EH (cell line): ENCODE data around the gene PPP1R13B.
A peak's percentile ranks its signal among the peaks of the same experiment; 100 is the strongest.
"Not testable (repeated sequence)": the region's sequence is repeated elsewhere in the genome, so short reads cannot be mapped to it uniquely, and the experiment has no call there.

Source experiments
- DNase-seq: peaks from one replicate; pipeline ENCODE4 v3.0.0-alpha.2; 2015; ENCODE audit warnings: low read depth

PPP1R13B gene

DNA sequence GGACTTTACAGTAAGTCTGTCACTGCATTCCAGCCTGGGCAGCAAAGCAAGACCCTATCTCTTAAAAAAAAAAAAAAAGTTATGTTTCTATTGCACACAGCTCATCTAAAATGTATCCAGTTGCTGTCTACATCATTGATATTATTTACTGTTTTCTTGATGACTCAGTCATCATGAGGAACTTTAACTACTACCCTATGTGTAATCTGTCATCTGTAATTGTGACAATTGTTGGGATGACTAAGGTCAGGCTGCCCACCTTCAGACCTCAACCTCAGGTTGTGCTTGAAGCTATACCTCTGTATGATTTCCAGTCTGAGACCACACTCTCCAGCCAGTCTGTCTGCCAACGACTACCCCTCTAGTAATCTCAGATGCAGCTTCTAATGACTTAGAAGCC lies 15.3 kb downstream of the PPP1R13B start:
- DNase-seq, result no peak

DNA sequence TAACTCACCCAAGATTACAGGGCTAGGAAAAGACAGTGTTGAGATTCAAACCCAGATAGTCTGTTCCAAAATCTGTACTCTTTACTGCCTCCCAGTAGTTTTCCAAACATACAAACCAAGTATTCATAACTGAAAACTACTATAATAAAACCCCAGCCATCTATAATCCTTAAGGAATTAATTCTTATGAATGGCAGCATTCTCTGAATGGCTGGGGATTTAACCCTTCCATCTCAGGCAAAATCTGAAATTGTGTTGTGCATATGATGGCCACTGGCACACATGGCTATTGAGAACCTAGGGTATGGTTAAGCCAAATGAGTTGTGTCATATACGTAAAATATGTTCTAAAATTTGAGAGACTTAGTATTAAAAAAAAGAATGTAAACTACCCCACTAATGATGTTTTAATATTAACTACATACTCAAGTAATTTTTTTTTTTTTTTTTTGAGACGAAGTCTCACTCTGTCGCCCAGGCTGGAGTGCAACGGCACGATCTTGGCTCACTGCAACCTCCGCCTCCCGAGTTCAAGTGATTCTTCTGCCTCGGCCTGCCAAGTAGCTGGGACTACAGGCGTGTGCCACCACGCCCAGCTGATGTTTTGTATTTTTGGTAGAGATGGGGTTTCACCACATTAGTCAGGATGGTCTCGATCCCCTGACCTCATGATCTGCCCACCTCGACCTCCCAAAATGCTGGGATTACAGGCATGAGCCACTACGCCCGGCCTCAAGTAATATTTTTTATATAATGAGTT lies 16.7 kb downstream of the PPP1R13B start:
- no peak for DNase-seq

DNA sequence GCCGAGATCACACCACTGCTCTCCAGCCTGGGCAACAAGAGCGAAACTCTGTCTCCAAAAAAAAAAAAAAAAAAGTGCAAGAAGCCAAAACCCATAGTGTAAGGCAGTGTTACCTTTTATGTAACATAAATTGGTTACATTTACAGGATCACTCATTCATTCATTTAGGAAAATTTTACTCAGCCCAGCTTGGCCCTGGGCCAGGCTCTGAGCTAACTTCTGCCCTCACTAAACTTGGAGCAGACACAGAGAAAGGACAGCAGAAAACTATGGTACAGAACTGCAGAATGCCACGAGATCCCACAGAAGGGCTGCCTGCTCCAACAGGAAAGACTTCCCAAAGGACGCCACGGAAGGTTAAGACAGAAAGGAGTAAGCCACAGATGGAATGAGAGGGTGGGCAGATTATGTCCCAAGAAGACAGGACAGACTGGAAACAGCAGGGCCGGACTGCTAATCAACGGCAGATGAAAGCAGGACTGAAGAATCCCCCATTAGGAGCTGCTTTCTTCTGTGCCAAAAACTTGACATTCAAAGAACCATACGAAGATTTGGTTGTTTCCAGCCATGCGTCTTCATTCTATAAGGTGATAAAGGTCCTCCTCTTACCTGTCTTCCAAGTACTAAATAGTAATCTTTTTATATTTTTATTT lies 18.9 kb downstream of the PPP1R13B start:
- DNase-seq, result peak; percentile 48

DNA sequence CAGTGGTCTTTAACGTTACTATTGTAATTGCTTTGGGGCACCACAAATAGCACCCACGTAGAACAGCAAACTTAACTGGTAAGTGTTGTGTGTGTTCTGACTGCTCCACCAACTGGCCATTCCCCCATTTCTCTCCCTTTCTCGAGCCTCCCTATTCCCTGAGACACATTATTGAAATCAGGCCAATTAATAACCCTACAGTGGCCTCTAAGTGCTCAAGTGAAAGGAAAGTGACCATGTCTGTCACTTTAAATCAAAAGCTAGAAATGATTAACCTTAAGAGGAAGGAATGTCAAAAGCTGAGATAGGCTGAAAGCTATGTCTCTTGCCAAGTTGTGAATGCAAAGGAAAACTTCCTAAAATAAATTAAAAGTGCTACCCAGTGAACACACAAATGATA lies 22.3 kb downstream of the PPP1R13B start:
- no peak for DNase-seq

DNA sequence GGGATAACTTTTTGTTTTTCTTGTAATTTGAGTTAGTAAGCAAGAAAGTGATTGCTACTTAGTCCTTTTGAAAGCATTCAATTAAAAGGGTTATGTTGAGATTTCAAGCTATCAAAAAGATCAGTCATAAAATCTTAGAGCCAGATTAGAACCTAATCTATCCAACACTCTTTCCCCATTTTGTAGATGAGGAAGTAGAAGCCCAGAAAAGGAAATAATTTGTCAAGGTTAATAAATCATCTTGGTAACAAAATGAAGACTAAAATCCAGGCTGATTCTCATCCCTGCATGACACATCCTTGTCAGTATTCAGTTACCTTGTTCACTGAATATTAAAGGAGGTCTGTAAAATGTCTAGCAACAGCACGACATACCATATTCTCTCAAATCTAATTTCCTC lies 26.5 kb downstream of the PPP1R13B start:
- DNase-seq, result no peak

DNA sequence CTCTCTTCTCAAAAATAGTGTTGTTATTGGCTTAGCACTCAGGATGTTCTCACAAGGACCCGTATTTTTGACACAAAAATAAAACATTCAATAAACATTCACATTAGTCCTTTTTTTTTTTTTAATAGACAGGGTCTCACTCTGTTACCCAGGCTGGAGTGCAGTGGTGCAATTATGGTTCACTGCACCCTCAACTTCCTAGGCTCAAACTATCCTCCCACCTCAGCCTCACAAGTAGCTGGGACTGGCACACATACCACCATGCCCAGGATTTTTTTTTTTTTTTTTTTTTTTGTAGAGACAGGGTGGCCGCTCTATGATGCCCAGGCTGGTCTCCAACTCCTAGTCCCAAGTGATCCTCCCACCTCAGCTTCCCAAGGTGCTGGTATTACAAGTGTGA lies 27.0 kb downstream of the PPP1R13B start:
- DNase-seq, result no peak

DNA sequence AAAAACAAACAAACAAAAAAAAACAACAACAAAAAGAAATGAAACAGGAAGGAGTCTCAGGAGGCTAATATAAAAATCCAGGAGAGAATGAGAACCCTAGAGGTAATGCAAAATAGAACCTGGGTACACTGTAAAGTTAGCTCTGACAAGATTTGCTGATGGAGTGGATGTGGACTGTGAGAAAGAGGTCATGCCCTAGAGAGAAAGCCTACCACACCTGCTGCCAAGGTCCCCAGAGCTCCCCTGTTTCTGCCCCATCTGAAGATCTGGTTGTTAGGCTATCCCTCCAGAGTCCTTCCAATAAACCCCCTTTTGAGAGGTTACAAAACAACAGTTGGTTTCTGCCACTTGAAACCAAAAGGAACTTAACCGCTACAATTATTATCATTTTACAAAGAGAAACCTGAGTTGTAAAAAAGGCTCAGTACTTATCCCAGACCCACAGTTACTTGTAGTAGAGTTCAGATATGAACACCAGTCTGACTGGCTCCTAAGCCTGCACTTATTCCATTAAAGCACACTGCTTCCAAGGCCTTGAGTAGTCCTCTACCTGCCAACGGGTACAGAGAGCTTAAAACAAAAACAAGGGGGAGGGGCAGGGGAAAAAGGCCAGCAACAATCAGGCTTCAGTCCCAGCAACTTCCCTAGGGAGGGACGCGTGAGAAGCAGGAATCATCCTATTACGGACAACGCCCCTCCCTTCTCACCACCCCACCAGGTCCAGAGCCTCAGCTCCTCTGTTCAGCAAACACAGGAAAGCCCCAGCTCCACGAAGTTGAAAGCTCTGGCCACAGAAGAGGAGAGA lies 27.7 kb downstream of the PPP1R13B start:
- DNase-seq, result peak; percentile 17

DNA sequence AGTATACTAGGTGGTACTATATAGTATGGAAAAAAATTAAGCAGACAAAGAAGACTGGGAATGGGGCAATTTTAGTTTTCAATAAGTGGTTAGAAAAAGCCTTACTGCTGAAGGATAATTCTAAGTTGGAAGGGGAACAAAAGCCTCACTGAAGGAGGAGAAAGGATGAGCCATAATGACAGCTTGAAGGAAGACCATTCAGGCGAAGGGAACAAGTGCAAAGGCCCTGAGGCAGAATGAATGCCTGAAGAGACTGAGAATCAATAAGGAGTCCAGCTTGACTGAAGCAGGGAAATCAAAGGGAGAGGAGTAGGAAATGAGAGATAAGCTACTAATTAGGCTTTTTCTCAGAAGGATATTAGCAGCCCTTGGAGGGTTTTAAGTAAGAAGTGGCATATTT lies 28.5 kb downstream of the PPP1R13B start:
- no peak for DNase-seq

DNA sequence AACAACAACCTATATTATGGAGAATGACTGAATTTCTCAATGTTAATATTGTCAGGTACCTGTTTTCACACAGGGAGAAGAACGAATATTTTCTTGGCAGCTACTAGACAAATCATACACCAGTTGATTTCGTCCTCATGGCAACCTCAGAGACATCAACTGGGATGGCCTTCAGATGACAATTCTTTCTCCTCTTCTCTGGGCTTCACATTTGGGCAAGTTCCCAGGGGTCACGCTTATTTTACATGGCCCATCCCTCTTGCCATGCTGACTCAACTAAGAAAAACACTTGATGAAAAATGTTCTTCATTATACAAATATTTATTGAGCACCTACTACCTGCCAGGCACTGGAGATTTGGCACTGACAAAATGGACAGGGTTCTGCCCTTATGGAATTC lies 29.0 kb downstream of the PPP1R13B start:
- DNase-seq, result no peak

DNA sequence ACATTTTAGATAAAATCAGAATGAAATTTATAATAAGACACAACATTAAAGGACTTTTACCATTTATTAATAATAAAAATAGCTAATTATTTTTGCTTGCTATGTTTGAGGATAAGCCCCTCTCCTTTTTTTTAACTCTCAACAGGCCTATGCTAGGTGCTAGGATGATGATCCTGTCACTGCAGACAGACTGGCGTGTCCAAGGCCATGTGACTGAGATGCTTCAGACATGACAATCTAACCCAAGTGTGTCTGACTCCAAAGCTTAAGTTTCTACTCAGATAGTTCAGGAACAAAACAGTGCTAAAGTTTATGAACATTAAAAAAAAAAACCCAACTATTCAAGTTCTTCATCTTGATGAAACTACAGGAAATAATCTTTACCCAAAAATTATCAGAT lies 29.8 kb downstream of the PPP1R13B start:
- no peak for DNase-seq

DNA sequence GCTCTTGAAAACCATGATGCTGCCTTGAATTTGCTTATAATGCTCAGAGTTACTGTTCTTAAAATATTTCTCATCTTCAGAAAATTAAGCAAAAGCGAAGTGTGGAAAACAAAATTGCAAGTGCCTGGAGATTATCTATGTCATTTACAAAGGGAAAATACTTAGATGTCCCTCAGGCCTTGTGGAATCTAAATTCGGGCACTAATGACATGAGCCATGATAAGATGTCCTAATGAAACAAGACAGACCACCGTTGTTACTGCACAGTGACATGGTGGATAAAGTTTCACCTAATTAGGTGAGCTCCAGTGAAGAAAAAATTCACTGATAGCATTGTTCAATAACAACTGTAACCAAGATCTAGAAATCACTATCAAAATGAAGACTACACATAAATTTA lies 30.4 kb downstream of the PPP1R13B start:
- DNase-seq, result no peak

DNA sequence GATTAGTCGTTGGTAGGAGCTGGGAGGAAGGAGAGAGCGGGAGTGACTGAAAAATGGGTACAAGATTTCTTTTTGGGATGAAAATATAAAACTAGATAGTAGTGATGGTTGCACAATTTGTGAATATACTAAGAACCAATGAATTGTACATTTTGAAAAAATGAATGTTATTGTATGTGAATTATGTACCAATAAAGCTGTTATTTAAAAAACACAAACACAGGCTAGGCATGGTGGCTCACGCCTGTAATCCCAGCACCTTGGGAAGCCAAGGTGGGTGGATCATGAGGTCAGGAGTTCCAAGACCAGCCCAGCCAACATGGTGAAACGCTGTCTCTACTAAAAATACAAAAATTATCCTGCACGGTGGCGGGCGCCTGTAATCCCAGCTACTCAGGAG lies 32.1 kb downstream of the PPP1R13B start:
- DNase-seq, result no peak

DNA sequence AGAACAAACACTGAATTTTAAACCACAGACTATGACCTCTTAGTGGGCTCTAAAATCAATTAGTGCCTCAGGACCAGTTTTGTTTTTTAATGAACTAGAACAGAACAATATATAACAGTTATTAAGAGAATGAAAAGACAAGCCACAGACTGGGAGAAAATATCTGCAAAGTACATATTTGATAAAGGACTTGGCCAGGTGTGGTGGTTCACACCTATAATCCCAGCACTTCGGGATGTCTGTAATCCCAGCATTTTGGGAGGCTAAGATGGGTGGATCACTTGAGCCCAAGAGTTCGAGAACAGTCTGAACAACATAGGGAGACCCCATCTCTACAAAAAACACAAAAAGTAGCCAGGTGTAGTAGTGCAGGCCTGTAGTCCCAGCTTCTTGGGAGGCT lies 36.2 kb downstream of the PPP1R13B start:
- no peak for DNase-seq

DNA sequence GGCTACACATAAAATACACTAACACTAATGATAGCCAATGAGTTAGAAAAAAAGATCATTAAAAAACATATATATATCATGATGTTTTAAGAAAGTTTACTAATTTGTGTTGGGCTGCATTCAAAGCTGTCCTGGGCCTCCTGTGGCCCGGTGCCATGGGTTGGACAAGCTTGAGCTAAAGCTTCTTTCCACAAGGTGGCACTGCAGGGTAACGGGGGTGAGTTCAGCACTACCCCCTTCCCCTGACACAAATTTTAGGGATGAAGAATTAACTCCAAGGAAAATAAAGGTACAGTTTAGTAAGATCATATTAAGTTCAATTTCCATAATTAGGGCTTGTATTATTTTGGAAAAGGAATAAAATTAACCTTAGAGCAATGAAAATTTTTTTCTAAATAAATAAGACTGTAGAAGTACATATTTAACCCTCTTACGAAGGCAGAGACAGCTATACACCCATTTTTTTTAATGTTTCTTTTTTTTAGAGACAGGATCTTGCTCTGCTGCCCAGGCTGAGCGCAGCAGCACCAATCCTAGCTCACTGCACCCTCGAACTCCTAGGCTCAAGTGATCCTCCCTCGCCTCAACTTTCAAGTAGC lies 38.9 kb downstream of the PPP1R13B start:
- peak; percentile 78 for DNase-seq

DNA sequence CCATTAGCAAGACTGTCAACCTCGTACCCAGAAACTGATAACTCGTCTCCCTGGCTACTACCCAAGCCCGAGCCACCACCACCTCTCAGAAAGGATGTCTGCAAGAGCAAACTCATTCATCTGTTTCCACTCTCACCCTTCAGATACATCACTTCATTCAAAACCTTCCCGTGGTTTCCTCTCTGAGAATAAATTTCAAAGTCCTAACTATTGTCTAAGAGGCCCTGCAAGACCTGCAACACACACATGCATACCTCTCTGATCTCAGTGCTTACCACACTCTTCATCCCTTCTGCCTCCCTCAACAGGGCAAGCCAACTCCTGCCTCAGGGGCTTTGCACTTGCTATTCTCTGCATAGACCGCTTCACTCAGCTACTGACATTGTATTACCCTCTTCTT lies 40.6 kb downstream of the PPP1R13B start:
- DNase-seq, result no peak

DNA sequence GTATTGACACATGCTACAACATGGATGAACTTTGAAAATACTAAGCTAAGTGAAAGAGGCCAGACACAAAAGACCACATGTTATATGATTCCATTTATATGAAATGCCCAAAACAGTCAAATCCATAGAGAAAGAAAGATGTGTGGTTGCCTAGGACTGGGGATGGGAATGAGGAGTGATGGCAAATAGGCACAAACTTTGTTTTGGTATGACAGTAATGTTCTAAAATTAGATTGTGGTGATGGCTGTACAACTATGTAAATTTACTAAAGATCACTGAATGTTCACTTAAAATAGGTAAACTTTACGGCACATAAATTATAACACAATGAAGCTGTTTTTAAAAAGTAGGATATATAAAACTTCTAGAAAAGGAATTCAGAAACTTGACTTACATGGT lies 41.7 kb downstream of the PPP1R13B start:
- DNase-seq, result peak; percentile 66

DNA sequence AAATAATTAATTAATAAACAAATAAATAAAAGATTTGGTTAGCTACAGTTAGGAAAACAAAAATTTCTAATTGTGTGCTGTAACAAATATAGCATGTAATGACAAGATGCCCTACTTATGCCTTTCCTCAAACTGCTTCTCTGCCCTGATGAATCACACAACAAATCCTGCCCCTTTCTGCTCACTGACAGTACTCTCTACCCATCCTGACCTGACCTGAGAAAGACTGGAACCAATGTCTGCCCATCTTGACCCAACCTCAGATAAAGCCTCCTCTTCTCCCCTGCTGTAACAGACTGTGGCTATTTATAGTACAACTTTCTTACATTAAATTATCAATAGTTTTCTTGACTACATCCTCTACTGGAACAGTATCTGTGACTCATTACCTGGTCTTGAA lies 43.7 kb downstream of the PPP1R13B start:
- DNase-seq, result peak; percentile 71

DNA sequence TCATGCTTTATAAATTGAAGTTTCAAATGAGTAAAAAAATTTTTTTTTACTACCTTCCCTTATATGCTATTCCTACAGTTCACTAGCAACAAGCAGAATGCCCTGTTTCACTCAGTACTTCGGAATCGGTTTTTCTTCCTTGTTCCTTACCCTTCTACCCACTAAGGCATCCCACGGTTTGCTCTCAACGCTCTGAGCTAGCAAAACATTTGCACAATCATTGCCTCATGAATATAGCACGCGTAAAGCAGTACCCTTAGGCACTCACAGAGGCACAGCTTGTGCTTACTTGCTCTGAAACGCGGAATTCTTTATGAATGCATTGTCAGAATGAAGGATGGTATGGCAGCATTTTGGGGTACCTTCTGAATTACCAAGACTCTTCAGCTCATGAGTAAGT lies 45.0 kb downstream of the PPP1R13B start:
- DNase-seq, result no peak

DNA sequence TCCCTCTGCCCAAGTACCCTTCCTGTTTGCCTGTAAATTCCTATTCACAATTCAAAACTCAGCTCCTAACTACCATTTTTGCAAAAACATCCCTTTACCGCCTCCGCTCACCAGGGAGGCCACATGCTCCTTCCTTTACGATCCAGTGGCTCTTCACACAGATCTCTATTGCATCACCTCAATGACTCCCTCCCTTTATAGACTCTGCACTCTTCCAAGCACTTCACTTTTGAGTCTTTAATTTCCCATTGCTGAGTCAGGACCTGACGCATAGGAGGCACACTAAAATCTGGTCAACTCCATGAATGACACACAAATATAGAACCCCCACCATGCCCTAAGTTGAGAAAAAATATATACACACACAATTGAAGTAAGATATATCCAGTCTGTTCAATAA lies 45.9 kb downstream of the PPP1R13B start:
- peak; percentile 87 for DNase-seq

DNA sequence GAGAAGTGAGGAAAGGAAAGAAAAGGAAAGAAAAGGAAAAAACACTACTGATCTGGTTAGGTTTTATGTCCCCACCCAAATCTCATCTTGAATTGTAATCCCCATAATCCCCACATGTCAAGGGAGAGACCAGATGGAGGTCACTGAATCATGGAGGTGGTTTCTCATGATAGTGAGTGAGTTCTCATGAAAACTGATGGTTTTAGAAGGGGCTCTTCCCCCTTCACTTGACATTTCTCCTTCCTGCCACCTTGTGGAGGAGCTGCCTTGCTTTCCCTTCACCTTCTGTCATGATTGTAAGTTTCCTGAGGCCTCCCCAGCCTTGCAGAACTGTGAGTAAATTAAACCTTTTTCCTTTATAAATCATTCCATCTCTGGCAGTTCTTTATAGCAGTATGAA lies 54.2 kb downstream of the PPP1R13B start:
- DNase-seq, result not testable (repeated sequence)

DNA sequence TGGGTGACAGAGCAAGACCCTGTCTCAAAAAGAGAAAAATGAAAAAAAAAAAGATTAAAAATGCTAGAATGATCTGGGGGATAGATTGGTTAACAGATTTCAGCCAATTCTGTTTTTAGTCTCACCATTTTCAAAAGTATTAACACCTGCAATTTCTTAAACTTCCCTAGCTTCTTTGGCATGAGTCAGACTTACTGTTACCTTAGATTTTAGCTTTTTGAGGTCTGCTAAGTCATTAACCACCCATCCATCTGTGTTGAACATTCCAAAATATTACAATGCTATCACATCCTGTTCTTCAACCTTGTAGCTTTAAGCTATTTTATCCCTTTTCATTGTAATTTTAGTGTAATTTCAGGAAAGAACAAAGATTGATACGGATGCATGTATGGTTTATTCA lies 59.3 kb downstream of the PPP1R13B start:
- no peak for DNase-seq

DNA sequence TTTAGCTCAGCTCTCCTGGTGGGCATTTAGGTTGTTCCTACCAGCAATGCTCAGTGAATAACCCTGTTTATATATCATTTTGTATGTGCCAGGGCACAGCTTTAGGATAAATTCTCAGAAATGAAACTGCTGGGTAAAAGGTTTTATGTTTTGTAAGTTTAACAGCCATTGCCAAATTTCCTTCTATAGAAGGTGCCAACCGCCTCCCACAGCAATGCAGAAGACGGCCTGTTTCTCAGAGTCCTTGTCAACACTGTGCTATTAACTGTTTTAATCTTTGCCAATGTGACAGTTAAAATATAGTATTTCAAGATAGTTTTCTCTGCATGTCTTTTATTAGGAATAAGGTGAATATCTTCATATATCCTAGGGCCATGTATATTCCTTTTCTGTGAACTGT lies 65.0 kb downstream of the PPP1R13B start:
- DNase-seq, result no peak

DNA sequence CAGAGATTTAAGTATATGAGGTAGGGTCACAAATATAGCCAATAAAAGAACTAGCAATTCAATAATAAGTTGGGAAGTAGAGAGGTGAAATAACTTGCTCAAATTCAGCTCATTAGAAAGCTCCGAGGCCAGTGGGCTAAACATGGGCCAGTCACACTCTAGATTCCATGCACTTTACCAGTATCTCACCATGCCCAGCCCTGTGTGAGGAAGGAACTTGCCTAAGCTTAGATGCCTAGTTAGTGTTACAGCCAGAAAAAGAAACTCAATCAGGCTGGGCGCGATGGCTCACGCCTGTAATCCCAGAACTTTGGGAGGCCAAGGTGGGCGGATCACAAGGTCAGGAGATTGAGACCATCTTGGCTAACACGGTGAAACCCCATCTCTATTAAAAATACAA lies 71.1 kb downstream of the PPP1R13B start:
- not testable (repeated sequence) for DNase-seq
